ENCODE results near the gene ACAP1. TPM values are rescaled to one million over a fixed set of nuclear protein-coding genes. Genes with fewer than 3 reads are reported as not detected.

Gene ACAP1
- total RNA-seq, 1 donor from 2014 or later, result not detected

DNA sequence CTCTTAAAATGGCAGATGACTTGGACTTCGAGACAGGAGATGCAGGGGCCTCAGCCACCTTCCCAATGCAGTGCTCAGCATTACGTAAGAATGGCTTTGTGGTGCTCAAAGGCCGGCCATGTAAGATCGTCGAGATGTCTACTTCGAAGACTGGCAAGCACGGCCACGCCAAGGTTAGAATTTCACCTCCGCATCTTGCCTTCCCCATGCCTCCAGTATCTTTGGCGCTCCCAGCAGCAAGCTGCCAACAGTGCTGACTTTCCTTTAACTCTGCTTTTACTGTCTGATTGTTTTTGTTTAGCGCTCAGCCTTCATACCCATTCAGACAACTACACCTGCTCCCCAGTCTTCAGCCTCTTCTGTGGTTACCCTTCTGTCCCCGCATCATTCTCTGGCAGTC lies 26.7 kb upstream of the ACAP1 start:
- DNase-seq (ENCODE audit: low read depth), result no peak

DNA sequence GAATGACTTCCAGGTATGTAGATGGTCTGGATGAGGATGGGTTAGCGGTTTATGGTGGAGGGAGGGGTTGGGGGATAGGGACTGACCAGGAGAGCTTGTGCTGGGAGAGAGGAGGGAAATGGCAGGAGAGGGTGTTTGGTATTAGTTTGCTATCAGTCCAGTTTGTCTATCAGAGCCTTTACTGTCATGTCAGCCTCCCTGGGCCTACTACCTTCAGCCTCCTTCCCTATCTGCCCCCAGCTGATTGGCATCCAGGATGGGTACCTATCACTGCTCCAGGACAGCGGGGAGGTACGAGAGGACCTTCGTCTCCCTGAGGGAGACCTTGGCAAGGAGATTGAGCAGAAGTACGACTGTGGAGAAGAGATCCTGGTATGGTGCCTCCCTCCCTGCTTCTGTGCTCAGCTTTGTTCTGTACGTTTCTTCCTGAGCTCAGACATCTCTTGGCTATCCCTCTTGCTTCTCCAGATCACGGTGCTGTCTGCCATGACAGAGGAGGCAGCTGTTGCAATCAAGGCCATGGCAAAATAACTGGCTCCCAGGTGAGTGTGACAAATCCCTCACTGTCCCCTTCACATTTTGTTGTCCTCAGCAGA lies 25.1 kb upstream of the ACAP1 start:
- DNase-seq (ENCODE audit: low read depth), result no peak

DNA sequence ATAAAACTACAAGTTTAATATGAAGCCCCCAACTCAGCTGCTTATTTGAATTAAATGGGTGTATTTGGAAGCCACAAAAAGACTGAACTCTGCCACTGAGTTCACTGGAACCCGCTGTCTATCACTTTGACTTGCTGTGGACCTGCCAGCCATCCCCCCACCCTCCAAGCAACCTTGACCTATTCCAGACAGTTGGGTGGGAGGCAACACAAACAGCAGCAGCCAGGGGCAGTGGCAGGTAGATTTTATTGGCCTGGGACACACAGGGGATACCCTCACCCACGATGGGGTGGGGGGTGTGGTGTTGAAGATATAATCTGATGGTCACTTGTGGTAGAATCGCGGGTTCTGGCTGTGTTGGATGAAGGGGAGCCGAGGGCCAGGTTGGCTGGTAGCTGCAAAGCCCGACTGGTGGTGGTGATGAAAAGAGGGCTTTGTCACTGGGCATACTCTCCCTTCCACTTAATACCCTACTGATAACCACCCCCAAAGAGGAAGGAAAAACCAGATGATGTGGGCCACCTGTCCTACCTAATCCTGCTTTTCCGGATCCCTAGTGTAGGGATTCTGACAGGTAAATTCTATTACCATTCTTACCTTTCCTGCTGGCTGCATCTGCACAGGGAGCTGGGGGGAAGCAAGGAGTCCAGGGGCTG lies 23.8 kb upstream of the ACAP1 start:
- DNase-seq (ENCODE audit: low read depth), result no peak

DNA sequence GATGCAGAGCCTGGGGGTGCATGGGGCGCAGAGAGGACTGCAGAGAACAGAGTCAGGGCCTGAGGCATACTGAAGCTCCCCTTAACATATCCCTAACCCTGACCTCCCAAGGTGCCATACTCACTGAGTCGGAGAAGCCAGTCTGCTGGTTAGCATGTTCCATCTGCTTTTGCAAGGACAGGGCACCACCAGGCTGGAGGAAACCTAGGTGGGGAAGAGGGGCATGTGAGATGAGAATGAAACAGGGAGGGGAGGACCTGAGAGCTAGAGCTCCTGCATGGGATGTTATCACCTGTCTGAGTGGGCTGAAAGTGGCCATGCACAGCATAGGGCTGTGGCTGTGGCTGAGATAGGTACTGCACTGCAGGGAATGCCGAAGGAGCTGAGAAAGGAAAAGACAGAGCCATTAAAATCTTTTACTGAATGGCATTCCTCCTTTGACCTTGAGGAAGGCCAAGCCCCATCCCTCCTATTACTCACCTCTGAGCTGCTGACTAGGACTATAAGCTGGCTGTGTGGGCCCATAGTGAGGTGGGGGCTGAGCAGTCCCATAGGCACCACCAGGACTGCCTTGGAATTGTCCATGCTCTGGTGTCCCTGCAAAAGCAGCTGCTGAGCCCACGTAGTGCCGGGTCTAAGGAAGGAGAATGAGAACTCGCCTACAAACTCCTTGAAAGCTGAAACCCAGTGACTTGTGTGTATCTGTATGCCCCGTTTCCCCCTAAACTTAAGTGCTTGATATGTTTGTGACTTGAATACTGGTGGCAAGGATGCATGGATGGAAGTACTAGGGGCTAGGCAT lies 23.0 kb upstream of the ACAP1 start:
- no peak for DNase-seq (ENCODE audit: low read depth)

DNA sequence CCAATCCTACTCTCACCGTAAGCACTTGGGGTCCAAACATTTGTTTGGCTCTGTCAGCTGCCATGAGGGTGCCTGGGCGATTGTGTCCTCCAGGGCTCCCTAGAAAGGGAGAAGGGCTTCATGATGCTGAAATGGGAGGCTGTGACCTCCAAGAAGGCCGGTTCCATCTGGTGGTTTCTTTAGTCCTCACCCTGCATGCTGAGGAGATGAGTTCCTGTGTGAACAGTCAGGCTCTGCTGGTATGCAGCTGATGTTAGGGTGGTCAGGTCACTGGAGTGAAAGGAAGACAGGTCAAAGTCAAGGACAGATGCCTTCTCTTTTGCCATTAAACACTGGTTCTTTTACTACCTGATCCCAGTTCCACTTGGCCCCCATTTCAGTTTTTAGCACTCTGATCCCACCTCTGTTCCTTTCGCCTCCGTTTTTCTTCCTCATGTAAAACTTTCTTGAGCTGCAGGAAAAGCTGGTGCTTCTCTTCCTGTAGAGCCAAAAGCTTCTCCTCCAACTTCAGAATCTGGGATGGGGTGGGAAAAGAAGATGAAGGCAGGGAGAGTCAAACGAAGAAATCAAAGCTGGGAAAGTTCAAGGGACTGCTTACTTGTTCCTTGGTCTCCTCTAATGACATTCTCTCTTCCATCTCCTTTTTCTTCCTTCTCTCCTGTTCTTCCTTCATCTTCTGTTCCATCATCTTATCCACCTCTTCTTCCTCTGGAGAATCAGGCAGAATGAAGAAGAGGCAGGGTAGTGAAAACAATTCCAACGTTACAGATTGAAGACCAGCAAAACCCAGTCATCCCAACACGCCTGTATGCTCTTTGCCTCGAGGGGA lies 22.2 kb upstream of the ACAP1 start:
- DNase-seq (ENCODE audit: low read depth), result no peak

DNA sequence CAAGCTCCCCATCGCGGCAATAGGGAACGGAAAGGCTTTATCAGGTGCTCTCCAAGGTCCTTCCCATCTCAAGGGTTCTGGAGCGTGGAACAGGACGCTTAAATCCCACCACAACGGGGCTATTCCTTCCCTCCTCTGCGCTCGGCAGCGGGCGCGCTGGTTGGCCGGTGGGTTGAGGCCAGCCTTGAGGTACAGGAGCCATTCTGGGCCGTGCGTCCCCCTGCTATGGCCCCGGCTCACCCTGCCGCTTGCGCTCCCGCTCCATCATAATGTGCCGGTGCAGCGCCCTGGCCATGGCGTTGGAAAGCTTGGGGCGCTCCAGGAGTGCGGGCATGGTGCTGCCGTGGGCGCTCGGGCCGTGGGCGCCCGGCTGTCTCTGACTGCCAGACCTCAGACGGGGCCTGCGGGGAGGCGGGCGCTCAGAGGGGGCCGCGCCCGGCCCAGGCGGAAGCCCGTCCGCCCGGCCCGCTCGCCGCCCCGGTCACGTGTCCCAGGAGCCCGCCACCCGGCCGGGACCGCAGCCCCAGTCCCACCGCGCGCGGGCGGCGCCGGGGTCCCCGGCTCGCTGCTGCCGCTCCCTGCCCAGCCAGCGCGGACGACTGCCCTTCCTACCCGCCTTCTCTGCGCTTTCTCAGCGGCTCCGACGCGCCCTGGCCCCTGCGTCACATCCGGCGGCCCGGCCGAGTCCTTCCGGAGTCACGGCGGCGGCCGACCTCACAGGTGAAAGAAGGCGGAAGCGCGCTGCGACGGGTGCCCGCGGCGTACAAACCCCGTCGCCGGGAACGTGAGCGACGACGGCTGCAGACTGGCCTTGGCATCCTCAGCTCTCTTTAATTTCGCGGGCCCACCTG lies 21.4 kb upstream of the ACAP1 start, which contains the start of gene GPS2:
Gene GPS2, minus strand, starts transcription at position 642 of the 851 bp plus-strand sequence. Its CDS starts 308 bp downstream, at position 334.
- DNase-seq (ENCODE audit: low read depth), result peak; percentile 84

DNA sequence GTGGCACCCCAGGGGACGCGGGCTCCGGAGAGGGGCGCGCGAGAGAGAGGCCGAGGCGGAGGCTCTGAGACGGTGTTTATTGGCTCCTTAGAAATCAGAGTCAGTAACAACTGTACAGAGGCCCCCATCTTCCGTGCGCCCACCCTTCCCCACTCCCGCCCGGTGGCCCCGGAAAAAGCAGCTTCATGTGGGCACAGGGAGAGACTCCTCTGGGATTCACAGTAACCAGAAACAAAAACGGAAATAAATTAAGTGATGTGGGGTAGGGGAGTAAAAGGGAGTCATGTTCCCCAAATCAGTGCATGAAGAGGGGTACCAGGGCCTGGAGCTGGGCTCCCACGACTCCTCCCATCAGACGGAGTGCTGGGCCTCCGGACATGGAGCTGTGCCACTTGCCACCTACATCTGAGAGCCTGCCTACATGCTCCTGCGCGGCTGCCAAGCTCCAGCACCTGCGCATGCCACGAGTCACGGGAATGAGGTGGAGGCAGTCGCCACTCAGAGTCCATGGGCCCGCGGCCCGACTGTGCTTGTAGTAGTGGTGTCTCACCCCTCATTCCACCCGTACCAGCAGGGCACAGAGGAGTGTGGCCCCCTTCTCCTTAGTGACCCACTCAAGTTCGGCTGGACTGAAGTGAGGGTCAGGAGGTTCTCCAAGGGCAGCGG lies 20.6 kb upstream of the ACAP1 start:
- no peak for DNase-seq (ENCODE audit: low read depth)

DNA sequence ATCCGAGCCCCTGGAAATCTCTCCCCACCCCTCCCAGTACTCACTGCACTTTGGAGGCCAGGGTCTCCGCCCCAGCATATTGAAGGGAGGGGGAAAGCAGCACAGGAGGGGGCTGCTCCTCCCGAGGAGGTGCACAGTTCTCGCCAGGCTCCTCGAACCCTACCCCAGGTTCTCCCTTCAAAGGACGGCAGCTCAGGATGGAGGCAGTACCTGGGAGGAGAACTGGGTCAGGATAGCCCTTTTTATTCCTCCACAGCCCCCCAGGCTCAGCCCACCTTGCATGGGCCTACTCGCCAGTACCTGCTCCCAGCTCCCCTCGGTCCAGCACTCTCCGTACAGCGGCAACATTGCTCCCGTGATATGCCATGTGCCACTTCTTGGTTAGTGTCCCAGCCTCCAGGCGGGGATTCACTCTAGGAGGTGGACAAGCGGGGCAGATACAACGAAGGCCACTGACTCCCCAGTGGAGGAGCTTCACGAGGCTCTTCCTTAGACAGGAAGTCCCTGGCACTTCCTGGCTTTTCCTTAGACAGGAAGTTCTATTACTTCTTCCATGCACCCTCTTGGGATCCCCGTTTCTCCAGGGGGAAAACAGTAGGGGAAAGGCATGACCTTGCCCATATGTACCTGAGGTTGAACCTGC lies 19.0 kb upstream of the ACAP1 start:
- DNase-seq (ENCODE audit: low read depth), result no peak

DNA sequence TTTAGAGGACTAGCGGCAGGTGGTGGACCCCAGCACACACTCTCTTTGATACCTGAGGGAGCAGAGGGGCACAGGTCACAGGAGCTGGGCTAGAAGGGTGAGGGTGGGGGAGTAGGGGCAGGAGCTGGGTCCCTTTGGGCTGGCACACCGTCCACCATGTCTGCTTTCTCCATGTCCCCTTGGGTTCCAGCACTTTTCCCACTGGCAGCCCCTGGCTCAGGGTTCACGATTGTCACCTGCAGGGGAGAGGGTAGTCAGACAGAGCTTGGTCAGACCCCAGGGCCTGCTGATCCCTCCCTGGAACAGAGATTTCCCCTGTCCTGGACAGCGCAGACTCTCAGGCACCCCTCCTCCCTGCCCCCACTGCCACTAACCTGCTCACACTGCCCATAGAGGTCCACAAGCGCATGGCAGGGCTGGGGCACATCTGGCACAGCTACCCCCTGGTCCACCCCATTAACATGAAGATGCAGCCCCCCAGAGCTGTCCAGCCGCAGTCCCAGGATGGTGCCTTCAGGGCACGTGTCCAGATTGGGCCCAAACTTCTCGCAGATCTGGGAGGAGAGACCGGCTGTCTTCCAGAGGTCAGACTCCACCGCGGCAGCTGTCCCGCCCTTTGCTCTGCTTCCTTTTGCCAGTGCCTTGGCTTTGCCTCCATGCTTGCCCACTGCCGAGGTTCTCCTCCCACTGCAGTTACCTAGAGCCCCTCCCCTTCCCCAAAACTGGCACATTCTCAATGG lies 18.0 kb upstream of the ACAP1 start:
- no peak for DNase-seq (ENCODE audit: low read depth)

DNA sequence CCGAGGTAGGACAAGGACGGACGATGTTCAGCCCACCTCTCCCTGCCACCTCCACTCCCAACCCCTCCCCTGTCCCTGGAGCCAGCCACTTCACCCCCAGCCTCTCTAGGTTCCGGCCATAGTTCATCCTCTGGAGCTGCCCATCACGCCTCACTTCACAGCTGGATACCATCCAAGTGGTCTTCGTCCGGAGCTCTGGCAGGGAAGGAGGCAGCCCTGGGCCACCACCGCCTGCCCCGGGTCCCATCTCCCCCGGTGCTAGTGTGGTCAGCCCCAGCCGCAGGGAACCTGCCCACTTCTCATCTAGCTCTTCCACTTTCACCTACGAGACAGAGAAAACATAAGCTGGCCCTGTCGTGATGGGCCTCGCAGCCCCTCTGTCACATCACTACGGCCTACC lies 14.9 kb upstream of the ACAP1 start:
- DNase-seq (ENCODE audit: low read depth), result no peak

DNA sequence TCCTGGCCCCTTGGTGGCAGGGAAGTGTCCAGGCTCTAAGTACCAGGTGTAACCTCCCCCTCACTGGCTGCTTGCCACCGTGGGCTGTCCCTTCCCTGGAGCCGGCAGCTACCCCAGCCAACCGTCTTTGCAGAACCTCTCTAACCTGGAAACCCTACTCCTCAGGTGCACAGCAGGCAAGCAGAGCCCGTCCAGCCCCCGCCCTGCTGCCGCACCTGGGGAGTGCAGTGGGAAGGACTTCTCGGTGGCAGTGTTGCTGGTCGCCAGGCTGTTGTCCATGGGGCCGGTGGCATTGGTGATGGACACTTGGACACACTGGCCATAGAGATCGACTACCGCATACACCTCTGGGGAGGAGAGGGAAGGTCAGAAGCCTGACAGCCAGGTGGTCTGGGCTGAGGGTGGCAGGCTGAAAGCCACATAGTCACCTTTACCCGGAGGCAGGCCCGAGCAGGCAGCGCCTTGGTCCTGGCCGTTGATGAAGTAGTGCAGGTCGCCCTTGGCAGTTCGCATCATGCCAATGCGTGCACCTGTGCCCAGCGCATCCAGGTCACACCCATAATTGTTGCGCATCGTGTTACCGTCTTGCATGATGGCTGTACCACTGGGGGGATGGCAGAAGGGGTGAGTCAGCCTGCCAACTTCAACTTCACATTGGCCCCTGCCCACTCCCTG lies 13.7 kb upstream of the ACAP1 start:
- DNase-seq (ENCODE audit: low read depth), result no peak

DNA sequence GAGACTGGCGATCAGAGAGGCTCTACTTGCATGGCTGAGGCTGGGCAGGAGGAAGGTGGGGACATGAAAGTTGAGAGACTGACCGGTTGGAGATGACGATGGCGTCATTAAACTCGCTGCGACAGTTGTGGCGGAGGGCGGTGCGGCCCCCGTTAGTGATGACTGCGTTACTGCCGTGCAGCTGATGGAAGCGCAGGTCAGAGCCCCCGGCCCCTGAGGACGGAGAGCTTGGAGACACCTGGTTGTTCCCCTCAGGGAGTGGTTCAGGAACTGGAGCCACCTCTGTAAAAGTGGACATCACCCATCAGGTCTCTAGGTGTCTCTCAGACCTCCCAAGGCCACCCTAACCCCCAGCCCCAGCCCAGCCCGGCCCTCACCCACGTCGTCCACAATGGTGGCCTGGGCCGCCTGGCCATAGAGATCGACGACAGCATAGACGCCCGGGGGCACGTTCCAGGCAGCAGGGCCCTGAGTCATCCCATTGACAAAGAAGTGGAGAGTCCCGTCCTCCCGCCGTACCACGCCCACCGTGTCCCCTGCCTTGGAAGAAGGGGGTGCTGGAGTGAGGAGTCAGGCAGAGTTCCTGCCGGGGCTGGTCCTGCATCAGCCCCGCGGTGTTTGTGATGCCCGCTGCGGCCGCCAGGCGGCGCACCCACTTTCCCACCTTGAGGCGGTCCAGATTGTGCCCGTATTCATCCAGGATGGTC lies 12.4 kb upstream of the ACAP1 start:
- peak; percentile 30 for DNase-seq (ENCODE audit: low read depth)

DNA sequence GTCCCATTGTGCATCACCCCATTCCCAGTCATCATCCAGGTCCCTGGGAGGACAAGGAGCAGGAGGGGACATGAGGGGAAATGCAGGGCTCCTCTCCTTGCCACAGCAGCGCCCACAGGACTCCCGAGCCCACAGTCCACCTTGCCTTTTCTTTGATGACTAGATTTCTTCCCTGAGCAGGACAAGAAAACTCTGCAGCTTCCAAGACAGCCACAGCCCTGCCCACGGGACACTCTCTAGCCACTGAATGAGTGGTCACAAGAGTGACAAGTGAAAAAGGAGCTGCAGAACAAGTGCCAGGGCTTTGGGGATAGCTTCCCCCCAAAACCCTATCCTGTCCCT lies 11.9 kb upstream of the ACAP1 start:
- DNase-seq (ENCODE audit: low read depth), result no peak

DNA sequence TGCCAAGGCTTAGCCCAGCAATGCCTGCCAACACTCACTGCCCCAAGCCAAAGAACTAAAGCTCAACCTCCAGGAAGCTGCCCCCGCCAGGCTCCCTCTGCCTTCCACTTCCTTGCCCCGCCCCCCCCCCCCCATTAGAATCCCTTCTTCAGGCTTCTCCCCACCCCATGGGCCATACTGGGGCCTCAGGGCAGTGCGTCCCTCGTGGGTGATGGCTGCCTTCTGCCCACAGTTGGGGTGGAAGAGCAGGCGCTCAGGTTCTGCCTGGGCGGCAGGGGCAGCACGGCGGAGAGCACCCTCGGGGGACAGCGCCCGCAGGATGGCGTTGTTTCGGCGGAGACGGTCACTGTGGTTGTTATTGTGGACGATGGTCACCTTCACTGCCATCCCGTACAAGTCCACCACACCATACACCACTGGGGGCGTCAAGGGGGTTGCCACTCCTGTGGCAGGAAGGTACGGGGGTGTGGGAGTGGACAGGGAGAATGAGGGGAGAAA lies 11.2 kb upstream of the ACAP1 start:
- no peak for DNase-seq (ENCODE audit: low read depth)

DNA sequence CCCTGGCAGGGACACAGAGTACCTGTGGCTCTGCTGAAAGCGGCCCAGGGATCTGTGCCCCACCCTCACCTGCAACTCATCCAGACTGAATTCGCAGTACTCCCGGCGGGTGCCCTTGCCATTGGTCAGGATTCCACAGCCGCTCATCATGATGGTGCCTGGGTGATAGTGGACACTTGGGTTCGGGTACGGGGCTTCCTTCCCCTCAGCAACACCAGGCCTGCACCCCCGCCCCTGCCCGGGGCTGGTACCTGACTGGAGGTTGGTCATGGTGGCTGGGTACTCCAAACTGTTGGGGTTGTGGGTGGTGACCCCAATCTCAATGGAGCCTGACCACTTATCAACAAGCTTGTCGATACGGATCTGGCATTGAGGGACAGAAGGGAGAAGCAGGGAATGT lies 10.1 kb upstream of the ACAP1 start:
- no peak for DNase-seq (ENCODE audit: low read depth)

DNA sequence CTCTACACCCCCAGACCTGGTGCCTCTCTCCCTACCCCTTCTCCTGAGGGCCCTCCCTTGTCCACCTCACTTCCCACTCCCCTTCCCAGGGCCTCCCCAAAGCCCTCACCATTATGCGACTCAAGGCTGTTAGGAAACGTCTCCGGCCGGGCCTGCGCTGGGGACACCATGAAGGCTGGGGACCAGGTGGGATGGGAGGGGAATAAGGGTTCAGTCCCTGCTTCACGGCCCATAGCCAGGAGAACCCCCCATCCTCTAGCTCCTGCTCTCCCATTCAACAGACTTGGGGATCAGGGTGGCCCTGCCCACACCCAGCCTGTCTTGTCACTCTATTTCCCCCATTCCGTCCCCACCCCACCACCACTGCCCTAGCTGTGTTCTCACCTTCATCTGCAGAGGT lies 9.3 kb upstream of the ACAP1 start:
- no peak for DNase-seq (ENCODE audit: low read depth)

DNA sequence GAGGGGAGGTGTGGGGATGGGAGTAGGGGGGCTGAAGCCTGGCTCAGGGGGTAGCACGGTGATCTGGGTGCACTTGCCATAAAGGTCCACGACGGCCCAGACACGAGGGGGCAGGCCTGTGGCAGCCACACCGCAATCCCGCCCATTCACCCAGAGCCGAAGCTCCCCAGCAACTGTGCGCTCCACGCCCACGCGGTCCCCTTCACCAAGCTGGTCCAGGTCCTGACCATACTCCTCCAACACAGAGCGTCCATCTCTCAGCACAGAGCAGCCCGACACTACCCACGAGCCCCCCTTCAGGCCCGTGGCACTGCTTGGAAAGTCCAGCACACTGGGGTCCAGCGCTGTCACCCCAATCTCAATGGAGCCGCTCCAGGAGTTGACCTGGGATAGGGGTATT lies 8.8 kb upstream of the ACAP1 start:
- DNase-seq (ENCODE audit: low read depth), result no peak

DNA sequence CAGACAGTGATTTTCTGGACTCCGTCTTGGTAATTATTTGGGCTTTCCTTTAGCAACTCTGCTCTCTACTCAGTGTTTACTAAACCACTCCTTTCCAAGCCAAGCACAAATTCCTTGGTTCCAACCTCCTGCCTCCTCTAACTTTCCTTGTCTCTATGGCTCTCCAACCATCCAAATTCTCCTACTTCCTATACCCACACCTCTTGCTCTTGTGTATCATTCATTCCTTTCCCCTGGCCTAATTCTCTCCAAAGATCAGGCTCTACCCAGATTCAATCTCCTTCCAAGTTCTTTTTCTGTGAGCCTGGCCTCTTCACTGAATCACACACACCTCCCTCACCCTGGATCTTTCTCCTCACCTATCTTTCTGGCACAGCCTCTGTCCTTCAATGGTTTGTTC lies 8.3 kb upstream of the ACAP1 start:
- no peak for DNase-seq (ENCODE audit: low read depth)

Measured in myocyte (in vitro differentiated cells).